Activated effector memory CD4-positive, alpha-beta T cell treated with Interleukin-2 at 50 U/mL for 16 hours (primary cell): Measurements from ENCODE around the gene LILRB2.
A peak's percentile ranks its signal among the peaks of the same experiment; 100 is the strongest.
"Not testable (repeated sequence)": the region's sequence is repeated elsewhere in the genome, so short reads cannot be mapped to it uniquely, and the experiment has no call there.

Experiments
- DNase-seq: peaks from one replicate; pipeline ENCODE4 v3.0.0-alpha.2; 2020

Gene LILRB2

DNA sequence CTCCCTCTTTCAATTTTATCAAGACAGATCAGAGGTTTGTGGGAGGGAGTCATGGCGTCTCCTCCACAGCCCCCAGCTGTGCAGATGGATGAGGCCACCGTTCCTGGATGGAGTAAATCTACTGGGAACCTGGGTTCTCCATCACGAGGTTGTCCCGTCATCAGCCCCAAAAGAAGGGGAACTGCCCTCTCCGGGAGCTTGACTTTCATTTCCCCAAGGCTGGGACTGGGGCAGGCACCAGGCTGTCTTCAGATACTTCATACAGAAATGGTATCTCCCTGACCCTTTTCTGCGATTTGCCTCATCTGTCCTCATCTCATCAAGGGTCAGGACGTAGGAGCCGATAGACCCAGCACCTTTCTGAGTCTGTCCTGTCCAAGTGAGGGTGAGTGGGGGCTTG is 9.8 kb downstream of the LILRB2 start:
- DNase-seq, result no peak

DNA sequence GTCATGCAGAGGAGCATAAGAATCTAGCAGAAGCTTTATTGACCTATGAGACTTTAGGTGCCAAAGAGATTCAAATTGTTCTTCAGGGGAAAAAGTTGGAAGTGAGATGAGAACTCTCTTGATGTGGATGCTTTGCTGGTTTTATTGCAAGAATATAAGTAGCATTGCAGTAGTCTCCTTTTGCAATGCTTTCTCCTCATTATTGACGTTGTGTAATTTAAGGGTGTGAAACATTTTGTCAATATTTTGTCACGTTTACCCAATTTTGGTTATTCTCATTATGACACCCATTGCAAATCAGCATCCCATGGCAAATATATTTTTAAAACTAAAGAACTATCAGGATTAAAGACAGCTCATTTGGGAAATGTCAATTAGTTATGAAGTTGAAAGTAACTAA is 12.0 kb downstream of the LILRB2 start:
- DNase-seq, result no peak

DNA sequence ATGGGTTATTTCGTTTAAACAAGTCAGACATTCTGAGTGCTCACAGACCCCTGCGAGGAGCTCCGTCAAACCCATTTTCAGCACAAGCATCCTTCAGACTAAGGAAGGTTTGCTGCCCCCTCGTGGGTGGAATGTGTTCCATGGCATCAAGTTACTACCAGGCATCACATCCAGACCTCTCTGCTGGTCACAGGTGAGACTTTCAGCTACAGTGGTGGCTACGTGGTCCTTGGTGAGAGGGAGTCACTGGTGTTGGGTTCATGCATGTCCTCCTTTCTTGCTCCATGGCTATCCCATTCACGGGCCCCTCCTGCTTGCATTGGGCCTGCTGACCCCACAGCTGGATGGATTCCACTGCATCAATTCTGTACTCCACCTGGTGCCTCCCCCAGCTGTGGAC is 14.8 kb downstream of the LILRB2 start:
- DNase-seq, result peak; percentile 33

DNA sequence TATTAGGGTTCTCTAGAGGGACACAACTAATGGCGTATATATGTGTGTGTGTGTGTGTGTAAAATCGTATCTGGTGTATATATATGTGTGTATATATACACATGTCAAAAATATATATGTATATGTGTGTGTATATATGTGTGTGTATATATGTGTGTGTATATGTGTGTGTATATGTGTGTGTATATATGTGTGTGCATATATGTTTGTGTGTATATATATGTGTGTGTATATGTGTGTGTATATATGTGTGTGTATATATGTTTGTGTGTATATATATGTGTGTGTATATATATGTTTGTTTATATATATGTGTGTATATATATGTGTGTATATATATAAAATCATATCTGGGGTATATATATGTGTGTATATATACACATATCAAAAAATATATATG is 18.4 kb downstream of the LILRB2 start:
- DNase-seq, result no peak

DNA sequence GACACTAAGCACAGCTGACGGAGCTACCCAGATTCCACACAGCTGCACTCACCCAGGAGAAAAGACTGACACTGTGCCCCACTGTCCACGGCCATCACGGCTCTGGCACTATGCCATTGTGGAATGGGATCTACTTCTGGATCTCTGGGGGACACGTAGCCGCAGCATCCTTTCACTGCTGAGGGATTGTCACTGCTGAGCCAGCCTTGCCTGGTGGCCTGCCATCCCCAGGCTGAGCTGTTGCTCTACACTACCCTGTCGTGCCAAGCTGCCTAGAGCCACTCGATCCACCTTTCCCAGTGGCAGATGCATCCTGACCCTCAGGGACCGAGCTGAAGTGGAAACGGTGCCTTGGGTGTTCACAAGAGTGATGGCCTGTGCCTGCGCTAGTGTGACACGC is 18.8 kb downstream of the LILRB2 start:
- no peak for DNase-seq

DNA sequence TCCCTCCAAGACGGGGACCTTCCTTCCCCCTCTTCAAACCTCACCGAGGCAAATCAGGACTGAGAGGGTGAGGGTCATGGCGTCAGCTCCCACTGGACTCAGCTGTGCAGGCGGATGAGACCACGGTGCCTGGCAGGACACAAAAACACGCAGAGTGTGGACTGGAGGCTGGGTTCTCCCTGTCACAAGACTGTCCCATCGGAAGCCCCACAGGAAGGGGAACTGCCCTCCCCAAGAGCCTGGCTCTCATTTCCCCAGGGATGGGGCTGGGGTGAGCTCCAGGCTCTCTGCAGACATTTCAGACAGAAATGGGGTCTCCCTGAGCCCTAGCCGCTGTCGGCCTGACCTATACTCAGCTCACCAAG is 23.8 kb downstream of the LILRB2 start, which contains the start of gene LILRB5:
TSS of gene LILRB5 (minus strand) at position 158 of the 365 bp plus-strand sequence. CDS start at position 78, 80 bp downstream.
- DNase-seq, result no peak

DNA sequence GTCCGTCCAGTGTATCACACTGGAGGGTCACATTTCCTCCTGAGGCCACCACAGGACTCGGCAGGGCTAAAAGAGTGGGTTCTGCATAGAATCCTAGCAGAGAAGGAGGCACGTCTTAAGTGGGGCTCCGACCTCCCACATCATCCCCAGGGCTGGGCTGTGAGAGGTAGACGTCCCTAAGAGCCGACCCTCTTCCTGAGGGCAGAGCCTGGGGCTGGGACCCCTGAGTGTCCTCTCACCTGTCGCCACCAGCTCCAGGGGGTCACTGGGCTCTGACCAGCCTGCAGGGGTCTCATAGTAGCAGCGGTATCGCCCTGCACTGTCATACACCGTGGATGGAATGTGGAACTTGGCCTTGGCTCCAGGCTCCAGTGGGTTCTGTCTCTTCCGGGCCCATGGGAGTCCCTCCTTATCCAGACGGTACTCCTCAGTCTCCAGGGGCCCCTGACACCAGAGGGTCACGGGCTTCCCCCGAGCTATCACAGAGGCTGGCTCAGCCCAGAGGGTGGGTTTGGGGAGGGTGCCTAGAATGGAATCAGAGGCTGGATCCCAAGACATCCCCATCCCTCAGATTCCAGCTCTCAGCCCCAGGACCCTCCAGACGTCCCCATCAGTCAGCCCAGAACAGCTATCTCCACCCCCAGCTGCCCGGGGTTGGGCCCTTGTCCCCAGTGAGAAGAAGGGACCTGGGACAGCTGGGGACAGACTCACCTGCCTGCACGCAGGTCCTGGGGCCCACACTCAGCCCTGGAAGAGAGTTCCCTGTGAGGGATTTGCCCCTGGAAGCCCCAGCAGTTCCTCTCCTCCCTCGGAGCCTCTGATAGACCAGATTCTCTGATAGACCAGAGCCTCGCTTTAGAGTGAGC is 24.4 kb downstream of the LILRB2 start:
- DNase-seq, result no peak

DNA sequence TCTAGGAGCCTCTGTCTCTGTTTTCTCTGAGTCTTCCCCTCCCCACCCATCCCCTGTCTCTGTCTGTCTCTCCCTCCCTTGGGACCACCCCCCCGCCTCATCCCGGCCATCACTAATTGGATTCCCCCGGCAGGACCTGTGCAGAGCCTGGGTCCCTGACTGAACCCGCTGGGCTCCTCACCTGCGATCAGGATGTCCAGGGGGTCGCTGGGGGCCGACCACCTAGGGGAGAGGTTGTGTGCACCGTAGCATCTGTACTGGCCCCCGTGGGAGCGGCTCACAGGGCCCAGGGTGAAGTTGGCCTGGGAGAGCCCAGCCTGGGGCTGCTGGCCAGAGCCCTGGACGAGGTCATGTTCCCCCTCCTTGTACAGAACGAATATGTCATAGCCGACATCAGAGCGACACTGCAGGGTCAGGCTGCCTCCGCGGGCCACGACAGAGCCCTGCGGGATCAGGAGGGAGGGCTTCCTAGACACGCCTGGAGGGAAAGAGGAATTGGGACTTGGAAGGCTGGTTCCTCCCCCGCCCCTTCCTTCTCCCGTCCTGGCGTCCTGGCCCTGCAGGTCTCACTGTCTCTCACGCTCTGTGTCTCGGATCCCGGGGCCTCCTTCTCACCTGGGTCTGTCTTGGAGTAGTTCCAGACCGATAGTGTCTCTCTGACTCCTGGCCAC is 25.7 kb downstream of the LILRB2 start:
- no peak for DNase-seq

DNA sequence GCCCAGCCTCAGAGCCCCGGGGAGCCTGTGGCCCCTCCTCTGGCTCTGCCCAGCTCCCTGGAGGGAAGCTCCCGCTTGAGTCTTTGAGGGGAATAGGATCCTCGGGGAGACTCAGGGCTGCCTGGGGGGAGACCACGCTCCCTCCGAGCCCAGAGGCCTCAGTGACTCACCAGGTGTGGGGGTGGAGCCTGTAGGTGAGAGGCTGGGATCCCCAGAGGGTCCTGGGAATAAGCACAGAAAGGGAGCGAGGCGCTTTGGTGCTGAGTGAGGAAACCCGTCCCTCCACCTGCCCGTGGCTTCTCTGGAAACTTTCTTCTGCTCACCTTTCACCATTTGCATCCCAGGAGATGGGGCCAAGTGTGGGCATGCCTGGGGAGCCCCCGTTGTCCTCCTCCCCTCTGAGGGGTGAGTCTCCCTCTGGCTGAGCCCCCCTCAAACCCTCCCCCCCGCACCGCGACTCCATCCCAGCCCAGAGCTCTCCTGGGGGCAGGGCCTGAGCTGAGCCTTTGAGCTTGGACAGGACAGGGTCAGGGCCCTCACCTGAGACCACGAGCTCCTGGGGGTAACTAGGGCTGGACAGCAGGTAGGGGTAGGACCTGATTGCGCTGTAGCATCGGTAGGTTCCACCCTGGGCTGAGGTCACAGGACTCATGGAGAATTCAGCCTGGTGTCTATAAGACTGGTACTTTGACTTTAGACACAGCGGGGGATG is 26.6 kb downstream of the LILRB2 start:
- DNase-seq, result no peak

DNA sequence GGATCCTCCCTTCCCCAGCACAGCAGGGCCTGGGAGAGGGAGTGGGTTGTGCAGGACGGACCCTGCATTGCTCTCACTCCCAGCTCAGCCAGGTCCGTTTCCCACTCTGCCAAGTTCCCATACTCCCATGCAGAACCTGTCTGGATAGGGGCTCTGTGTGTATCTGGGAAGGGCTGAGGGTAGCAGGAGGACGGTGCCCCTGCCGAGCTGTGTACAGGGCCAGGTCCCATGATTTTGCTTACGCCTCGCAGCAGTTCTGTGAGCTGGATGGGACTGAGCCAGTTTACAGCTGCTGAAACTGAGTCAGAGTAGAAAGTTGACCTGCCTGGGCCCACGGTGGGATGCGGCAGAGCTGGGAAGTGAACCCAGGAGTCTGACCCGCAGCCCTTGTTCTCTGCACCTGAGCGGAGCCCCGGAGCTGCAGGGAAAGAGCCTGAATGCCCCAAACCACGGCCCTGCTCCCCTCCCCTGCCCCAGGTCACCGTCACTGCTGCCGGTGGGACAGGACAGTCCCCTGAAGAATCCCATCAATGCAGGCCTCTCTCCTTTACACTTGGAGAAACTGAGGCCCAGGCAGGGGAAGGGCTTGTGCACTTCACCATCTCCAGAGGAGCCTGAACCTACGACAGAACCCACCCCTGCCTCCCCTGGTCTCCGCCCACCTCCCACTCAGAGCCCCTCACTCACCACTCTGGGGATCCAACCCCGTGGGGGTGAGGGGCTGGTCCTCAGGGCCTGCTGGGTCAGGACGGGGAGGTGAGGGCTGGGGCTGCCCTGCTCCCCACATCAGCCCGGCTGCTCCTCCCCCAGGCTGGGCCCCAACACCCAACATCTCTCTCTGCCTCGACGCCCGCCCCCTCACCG is 27.3 kb downstream of the LILRB2 start:
- no peak for DNase-seq

DNA sequence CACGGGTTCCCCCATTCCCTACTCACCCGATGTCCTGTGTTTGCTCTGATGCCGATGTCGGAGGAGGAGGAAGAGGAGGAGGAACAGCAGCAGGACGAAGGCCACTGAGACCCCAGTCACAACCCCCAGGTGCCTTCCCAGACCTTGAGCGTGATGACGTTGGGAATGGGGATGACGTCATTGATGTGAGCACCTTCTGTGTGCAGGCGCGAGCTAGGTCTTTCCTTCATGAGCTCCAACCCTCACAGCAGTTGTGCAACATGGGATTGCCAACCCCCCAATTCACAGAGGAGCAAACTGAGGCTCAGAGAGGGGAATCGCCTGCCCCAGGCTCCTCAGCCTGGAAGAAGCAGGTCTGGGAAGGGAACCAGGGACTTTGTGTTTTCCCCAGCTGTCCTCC is 28.1 kb downstream of the LILRB2 start:
- no peak for DNase-seq

DNA sequence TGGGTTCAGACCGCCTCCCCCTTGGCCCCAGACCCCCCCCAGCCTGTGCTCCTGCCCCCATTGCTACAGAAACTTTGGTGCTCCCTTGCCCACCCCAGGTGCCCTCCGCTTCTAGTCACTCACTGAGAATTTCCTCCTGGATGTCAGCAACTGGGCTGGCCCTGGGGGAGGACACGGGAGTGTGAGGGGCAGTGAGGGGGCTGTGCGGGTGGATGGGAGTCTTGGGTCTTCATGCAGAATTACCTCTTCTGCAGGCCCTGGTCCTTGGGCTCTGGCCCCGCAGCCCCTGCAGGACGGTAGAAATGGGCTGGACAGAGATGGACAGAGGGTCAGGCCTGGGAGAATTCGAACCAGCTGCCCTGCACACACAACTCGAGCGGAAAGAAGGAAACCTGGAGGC is 28.7 kb downstream of the LILRB2 start:
- no peak for DNase-seq

DNA sequence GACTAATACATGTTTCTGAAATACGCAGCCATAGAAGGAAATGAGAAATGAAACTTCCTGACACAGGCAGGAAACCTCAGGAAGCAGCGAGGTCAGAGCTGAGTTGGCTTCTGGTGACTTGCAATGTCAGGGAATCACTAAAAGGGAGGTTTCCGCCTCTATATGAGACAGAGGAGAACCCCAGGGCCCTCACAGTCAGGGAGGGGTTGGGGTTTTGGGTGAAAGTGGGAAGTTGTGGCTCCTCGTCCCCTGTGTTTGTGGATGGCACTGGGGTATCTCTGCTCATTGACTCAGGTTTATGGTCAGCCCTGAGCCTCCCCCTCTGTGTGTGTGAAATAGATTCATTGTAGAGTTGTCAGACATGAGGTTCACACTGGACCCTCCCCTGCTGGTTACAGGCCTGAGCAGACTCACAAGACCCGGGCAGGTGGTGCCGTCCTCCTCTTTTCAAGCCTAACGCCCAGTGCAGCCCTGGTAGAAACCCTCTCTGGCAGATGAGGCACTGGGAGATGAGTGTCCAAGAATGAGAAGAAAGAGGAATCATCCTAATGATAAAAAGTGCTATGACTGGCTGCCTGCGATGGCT is 32.8 kb downstream of the LILRB2 start:
- no peak for DNase-seq

DNA sequence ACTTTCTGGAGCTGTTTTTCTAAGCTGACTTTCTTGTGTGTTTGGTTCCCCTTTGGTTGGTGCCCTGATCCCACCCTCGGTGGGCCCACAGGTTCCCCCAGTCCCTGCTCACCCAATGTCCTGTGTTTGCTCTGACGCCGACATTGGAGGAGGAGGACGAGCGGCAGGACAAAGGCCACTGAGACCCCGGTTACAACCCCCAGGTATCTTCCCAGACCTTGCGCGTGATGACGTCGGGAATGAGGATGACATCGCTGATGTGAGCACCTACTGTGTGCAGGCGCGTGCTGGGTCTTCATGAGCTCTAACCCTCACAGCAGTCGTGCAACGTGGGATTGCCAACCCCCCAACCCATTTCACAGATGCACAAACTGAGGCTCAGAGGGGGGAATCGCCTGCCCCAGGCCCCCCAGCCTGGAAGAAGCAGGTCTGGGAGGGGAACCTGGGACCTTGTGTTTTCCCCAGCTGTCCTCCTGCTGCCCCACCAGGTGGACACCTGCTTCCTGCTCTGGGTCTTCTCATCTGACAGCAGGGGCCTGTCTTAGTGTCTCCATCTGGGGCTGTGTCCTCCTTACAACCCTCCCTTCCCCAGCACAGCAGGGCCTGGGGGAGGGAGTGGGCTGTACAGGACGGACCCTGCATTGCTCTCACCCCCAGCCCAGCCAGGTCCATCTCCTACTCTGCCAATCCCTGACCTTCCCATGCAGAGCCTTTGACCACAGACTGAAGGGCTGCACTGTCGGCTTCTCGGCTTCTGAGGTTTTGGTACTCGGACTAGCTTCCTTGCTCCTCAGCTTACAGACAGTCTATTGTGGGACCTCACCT is 33.6 kb downstream of the LILRB2 start:
- no peak for DNase-seq

DNA sequence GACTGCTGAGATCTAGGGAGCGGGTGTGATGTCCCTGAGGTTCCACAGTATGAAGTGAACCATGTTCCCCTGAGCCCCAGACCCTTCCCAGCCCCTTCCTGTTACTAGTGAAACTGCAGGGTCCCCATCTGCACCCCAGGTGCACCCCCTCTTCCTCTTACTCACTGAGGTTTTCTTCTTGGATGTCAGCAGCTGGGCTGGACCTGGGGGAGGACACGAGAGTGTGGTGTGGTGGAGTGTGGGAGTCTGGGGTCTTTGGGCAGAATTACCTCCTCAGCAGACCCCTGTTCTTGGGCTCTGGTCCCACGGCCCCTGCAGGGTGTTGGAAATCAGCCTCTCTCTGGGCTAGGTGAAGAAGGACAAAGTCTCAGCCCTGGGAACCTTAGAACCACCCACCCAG is 35.0 kb downstream of the LILRB2 start:
- DNase-seq, result no peak

DNA sequence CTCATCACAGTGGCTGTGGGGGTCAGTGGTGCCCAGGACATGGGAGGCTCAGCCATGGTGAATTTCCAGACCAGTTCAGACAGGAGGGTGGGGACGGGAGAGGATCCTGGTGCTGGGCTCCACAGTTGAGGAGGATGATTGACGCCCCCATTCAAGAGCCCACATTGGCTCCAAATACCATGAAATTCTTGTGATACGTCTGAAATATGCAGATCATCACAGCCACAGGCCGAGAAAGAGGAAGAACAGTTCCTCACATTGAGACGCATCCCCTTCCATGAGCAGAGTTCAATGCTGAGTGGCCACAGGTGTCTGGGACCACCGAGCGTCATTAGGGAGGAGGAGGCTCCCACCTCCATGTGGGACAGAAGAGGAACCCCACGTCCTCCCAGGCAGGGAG is 37.1 kb downstream of the LILRB2 start:
- DNase-seq, result not testable (repeated sequence)

DNA sequence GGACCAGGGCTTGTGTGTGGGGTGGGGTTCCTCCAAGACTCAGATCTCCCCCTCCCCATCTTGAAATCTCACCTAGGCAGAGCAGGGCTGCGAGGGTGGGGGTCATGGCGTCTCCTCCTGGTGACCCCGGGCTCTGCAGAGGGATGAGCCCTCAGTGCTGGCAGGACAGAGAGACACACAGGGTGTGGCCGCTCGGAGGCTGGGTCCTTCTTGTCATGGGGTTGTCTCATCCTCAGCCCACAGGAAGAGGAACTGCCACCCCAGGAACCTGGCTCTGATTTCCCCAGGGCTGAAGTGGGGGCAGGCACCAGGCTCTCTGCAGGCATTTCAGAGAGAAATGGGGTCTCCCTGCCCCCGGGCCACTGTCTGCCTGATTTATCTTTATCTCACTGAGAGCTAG is 38.3 kb downstream of the LILRB2 start, which contains the start of gene LILRA6:
TSS of gene LILRA6 (minus strand) at position 145 of the 400 bp plus-strand sequence.
- DNase-seq, result not testable (repeated sequence)

DNA sequence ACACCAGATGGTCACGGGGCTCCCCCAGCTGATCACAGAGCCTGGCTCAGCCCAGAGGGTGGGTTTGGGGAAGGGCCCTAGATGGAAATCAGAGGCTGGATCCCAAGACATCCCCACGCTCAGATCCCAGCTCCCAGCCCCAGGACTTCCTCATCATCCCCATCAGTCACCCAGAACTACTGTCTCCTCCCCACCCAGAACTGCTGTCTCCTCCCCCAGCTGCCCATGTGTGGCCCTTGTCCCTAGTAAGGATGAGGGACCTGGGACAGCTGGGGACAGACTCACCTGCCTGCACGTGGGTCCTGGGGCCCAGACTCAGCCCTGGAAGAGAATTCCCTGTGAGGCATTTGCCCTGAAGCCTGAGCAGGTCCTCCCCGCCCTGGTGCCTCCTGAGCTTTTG is 38.7 kb downstream of the LILRB2 start:
- DNase-seq, result not testable (repeated sequence)

DNA sequence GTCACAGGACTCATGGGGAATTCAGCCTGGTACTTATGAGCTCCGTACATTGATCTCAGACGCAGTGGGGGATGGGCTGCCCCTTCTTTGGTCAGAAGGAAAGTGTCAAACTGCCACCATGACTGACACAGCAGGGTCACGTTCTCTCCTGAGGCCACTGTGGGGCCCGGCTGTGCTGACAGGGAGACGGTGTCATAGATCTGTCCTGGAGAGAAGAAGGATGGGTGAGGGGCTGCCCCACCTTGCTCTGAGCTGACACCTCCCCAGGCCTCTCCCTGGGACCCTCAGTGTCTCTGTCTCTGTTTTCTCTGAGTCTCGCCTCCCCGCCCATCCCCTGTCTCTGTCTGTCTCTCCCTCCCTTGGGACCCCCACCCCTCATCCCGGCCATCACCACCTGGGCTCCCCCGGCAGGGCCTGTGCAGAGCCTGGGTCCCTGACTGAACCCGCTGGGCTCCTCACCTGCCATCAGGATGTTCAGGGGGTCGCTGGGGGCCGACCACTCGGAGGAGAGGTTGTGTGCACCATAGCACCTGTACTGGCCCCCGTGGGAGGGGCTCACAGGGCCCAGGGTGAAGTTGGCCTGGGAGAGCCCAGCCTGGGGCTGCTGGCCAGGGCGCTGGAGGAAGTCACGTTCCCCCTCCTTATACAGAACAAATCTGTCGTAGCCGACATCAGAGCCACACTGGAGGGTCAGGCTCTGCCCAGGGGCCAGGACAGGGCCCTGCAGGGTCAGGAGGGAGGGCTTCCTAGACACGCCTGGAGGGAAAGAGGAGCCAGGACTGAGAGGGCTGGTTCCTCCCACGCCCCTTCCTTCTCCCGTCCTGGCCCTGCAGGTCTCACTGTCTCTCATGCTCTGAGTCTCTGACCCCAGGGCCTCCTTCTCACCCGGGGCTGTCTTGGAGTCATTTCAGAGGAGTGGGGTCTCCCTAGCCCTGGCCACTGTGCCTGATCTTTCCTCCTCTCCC is 40.3 kb downstream of the LILRB2 start:
- not testable (repeated sequence) for DNase-seq
